Measurements from ENCODE around the gene CPT1A.

Gene CPT1A

DNA sequence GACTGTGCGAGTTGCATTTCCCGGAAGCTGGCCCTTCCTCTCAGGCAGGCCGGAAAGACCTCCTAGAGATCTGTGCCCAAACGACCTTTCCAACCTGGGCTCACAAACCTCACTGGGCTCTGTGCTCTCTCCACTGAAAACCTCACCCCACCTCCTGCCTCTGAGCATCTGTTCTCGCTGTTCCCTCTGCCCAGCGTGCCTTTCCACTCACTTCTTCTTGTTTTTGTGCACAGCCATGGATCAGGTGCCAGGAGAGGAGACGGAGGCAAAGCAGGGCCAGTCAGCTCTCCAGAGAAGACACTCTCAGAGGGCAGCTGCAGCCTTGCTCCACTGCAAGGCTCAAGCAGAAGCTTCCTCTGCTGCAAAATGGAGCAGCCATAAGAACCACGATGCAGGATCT, 10.9 kb upstream of the CPT1A start:
- intact Hi-C loops (cut with DNase I; ENCODE audit: low total_unique reads), result no loop called here

DNA sequence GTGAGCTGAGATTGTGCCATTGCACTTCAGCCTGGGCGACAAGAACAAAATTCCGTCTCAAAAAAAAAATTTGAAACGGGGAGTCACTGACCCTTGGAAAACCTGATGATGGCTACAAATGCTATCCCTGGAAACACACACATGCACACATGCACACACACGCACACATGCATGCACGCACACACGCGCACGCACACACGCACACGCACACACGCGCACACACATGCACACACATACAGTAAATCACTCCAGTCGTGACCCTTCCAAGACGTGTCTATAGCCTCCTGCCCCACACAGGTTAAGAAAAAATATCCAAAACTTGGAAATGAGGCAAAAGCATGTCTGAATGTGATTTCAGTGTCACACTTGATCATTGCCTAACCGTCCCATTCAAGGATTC, 6.7 kb upstream of the CPT1A start:
- TF ChIP-seq, protein P1, sequence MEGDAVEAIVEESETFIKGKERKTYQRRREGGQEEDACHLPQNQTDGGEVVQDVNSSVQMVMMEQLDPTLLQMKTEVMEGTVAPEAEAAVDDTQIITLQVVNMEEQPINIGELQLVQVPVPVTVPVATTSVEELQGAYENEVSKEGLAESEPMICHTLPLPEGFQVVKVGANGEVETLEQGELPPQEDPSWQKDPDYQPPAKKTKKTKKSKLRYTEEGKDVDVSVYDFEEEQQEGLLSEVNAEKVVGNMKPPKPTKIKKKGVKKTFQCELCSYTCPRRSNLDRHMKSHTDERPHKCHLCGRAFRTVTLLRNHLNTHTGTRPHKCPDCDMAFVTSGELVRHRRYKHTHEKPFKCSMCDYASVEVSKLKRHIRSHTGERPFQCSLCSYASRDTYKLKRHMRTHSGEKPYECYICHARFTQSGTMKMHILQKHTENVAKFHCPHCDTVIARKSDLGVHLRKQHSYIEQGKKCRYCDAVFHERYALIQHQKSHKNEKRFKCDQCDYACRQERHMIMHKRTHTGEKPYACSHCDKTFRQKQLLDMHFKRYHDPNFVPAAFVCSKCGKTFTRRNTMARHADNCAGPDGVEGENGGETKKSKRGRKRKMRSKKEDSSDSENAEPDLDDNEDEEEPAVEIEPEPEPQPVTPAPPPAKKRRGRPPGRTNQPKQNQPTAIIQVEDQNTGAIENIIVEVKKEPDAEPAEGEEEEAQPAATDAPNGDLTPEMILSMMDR (IDR thresholded peaks at IDR 0.05), result no peak
- H3K27me3 ChIP-seq, result peaks cover 0 to 7% of the 10 kb centered on the region in 2 donors
- peaks cover 0 to 20% (median 9%) of the 10 kb centered on the region in 4 donors for H3K4me1 ChIP-seq
- intact Hi-C loops (cut with DNase I; ENCODE audit: low total_unique reads), result loop anchor here (10.0 kb wide), 1 partner anchor 796 kb away; the partner anchor contains the start of gene CCND1
- H3K36me3 ChIP-seq, result no peaks in the 10 kb centered on the region
- no peaks in the 10 kb centered on the region for H3K9me3 ChIP-seq
- DNase-seq, result no peak
- H3K27ac ChIP-seq, result no peak overlapping the region
- no peak overlapping the region for H3K4me3 ChIP-seq

More for the DNA sequence above, 10.9 kb upstream of the CPT1A start:
- TF ChIP-seq, protein P1 (IDR thresholded peaks at IDR 0.05), result no peak
- Histone ChIP-seq H3K36me3 (no peaks in the 10 kb centered on the region), H3K9me3 (no peaks in the 10 kb centered on the region), H3K4me3 (no peak overlapping the region), H3K4me1 (peaks cover 0 to 20% (median 15%) of the 10 kb centered on the region in 4 donors), H3K27ac (no peak overlapping the region), H3K27me3 (peaks cover 0 to 17% of the 10 kb centered on the region in 2 donors)
- DNase-seq, result no peak

DNA sequence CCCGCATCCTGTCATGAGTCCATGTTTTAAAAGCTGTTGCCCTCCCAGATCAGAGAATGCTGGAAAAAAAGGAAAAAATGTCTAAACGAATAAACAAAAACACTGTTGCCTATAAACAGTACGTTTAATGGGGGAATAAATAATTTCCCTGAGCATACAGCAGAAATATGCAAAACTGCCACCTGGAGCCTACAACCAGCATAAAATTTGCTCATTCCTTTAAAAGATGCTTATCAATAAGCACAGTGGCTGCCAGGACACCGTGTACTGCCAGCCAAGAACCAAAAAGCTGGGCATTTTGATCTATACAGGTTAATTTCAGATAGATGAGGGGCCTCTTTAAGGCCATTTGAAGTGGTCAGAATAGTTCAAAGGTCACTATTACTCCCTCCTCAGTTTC, 5.7 kb upstream of the CPT1A start:
- H3K27ac ChIP-seq, result no peak overlapping the region
- H3K9me3 ChIP-seq, result no peaks in the 10 kb centered on the region
- intact Hi-C loops (cut with DNase I; ENCODE audit: low total_unique reads), result loop anchor here (10.0 kb wide), 1 partner anchor 797 kb away; the partner anchor contains the start of gene CCND1
- TF ChIP-seq, protein P1 (IDR thresholded peaks at IDR 0.05), result no peak
- no peaks in the 10 kb centered on the region for H3K36me3 ChIP-seq
- DNase-seq, result no peak
- H3K4me3 ChIP-seq, result no peak overlapping the region
- no peaks in the 10 kb centered on the region for H3K27me3 ChIP-seq
- peaks cover 0 to 31% (median 17%) of the 10 kb centered on the region in 4 donors for H3K4me1 ChIP-seq

DNA sequence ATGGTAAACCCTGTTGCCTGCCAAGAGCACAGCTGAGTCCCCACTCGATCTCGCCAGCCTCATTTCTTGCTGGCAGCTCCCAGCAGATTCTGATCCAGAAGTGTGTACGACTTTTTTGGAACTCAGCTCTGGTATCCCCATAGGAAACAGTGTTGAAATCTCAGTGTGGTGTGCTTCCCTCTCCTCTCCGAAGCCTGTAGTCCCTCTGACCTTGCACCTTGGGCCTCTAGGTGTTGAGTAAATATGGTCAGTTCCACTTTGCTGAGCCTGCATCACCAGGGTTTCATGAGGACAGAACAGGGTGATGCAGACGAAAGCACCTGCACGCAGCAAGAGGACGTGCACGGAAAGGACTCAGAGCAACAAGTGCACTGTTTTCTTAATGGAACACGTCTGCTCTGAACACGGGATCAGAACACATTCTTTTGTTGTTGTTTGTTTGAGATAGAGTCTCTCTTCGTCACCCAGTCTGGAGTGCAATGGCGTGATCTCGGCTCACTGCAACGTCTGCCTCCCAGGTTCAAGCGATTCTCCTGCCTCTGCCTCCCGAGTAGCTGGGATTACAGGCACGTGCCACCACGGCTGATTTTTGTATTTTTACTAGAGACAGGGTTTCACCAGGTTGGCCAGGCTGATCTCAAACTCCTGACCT, 3.8 kb upstream of the CPT1A start:
- no peak overlapping the region for H3K4me3 ChIP-seq
- intact Hi-C loops (cut with DNase I; ENCODE audit: low total_unique reads), result loop anchor here (10.0 kb wide), 1 partner anchor 799 kb away; the partner anchor contains the start of gene CCND1

DNA sequence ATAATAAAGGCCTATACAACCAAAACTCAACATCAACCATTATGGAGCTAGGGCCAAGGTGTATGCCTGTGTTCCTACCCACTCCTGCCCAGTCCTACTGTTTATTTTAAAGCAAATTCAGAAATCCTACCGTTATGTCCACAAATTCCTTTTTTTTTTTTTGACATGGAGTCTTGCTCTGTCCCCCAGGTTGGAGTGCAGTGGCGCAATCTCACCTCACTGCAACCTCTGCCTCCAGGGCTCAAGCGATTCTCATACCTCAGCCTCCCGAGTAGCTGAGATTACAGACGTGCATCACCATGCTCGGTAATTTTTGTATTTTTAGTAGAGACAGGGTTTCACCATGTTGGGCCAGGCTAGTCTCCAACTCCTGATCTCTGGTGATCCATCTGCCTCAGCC, 3.1 kb upstream of the CPT1A start:
- no peak for DNase-seq
- no peak overlapping the region for H3K27ac ChIP-seq
- H3K36me3 ChIP-seq, result no peaks in the 10 kb centered on the region
- H3K4me3 ChIP-seq, result no peak overlapping the region
- intact Hi-C loops (cut with DNase I; ENCODE audit: low total_unique reads), result loop anchor here (5.0 to 10.0 kb wide), 2 partner anchors 48 to 800 kb away; partner anchors contain the start of gene CCND1
- peaks cover 0 to 44% (median 27%) of the 10 kb centered on the region in 4 donors for H3K4me1 ChIP-seq
- no peaks in the 10 kb centered on the region for H3K27me3 ChIP-seq
- TF ChIP-seq, protein P1 (IDR thresholded peaks at IDR 0.05), result no peak
- H3K9me3 ChIP-seq, result no peaks in the 10 kb centered on the region

More for the DNA sequence above, 3.8 kb upstream of the CPT1A start:
- H3K9me3 ChIP-seq, result no peaks in the 10 kb centered on the region
- H3K4me1 ChIP-seq, result peaks cover 0 to 38% (median 23%) of the 10 kb centered on the region in 4 donors
- TF ChIP-seq, protein P1 (IDR thresholded peaks at IDR 0.05), result no peak
- H3K27ac ChIP-seq, result no peak overlapping the region
- H3K36me3 ChIP-seq, result no peaks in the 10 kb centered on the region
- no peaks in the 10 kb centered on the region for H3K27me3 ChIP-seq
- DNase-seq, result no peak
